Adrenal gland (tissue), 12 donors: ENCODE results near the gene SLC6A12. TPM values are rescaled to one million over a fixed set of nuclear protein-coding genes. Genes with fewer than 3 reads are reported as not detected.

Source experiments
- DNase-seq, 7 donors: peaks; one replicate each; pipeline ENCODE4 v3.0.0-alpha.2; 2019 to 2020
- H3K27ac ChIP-seq, 5 donors: fragments of 200-600 bp; sonication (generic) in 4 of 5; 1 replicate in 3 of 5; 2 replicates in 2 of 5; pipeline versions ENCODE4 v1.5.1 to v1.8.0; 2016 to 2020; ENCODE audit warnings: mild to moderate bottlenecking in 1 of 5
- H3K27me3 ChIP-seq: fragments of 200-600 bp; 2 replicates; pipeline ENCODE4 v1.8.0; 2021
- H3K36me3 ChIP-seq, 2 donors: fragments of 200-600 bp; replicated peaks in 1 of 2; 1 replicate in 1 of 2; 2 replicates in 1 of 2; pipeline versions ENCODE4 v1.5.1 to v1.8.0; 2018 to 2022
- H3K4me1 ChIP-seq, 2 donors: fragments of 200-600 bp; replicated peaks in 1 of 2; 1 replicate in 1 of 2; 2 replicates in 1 of 2; pipeline versions ENCODE4 v1.5.1 to v1.8.0; 2018 to 2021
- H3K4me3 ChIP-seq, 4 donors: fragments of 200-600 bp; sonication (generic) in 3 of 4; one replicate each; pipeline ENCODE4 v1.5.1; 2016 to 2018
- H3K9me3 ChIP-seq, 3 donors: fragments of 200-600 bp; sonication (generic) in 1 of 3; replicated peaks in 1 of 3; 1 replicate in 2 of 3; 2 replicates in 1 of 3; pipeline versions ENCODE4 v1.5.1 to v1.8.0; 2016 to 2021
- CTCF ChIP-seq, 6 experiments: fragments of 450-650 bp in 4 of 6; fragments of 200-600 bp in 2 of 6; sonication (generic) in 1 of 6; IDR thresholded peaks; 1 replicate in 5 of 6; 2 replicates in 1 of 6; pipeline versions ENCODE4 v1.5.1 to v1.8.0; 2016 to 2021; ENCODE audit warnings: antibody characterized with exemption in 6 of 6, mild to moderate bottlenecking in 2 of 6, moderate library complexity in 1 of 6
- POLR2A ChIP-seq, 2 donors: fragments of 450-650 bp; IDR thresholded peaks; one replicate each; pipeline ENCODE4 v1.6.1; 2017; ENCODE audit warnings: antibody characterized with exemption in 2 of 2, mild to moderate bottlenecking in 2 of 2, moderate library complexity in 1 of 2
- WGBS, 4 donors: extraction: QIAGEN DNeasy Blood & Tissue Kit in 2 of 4; methylation state at CpG; one replicate each; pipeline versions ENCODE4 v1.1.5 to v1.1.7; 2013 to 2017; 5-methylcytosine and 5-hydroxymethylcytosine counted together
- intact Hi-C, 2 donors: fragments of 100-400 bp; cut with DNase I; formaldehyde crosslinking; loops; one replicate each; pipeline versions ENCODE4 v1.14.1 to v1.15.0; 2022 to 2023
- polyA plus RNA-seq, 3 donors: library from polyadenylated mRNA; stranded (reverse); fragments of 200-250 nt in 2 of 3; fragments of 350-450 nt in 1 of 3; fragmentation: Illumina TruSeq in 1 of 3; extraction: RNeasy Lipid Tissue Mini Kit (QIAGEN cat#74804) in 1 of 3; gene quantifications; one replicate each; pipeline ENCODE4 v1.2.3, GENCODE V29; 2013 to 2014
- total RNA-seq, 9 donors: library from RNA; depleted of rRNA in 4 of 9; stranded (reverse); fragments of >200 nt in 4 of 9; fragments of 120-200 nt in 1 of 9; fragmentation: NEBNext Ultra II Directional in 1 of 9; extraction: Animal tissue kit (Norgen Biotek cat#: 25700) in 1 of 9; gene quantifications; one replicate each; pipeline versions ENCODE4 v1.1.0 to v1.2.4, GENCODE V29; 2013 to 2023
- donor health status: healthy with polysubstance abuse.
- donor health status: Bipolar disorder and iron deficiency.
- donor health status: DM: yes; HTN: yes; CAD: no.
- donor health status: DM: no; HTN: no; CAD: no.
- donor health status: DM: no; HTN: no; CAD: no.
- donor health status: DM: yes; HTN: yes; CAD: no.

Gene SLC6A12
- total and polyA plus RNA-seq, 12 donors: 0.33 to 4.3 (median 1.4) TPM

GRCh38 chr12:201361-201760 is 12.6 kb downstream of the SLC6A12 start:
- WGBS, 4 donors: 73 to 88% (median 82%) methylated on average over 8 of the region's 8 CpGs
- TF ChIP-seq CTCF (IDR thresholded peaks at IDR 0.05) (no peak), POLR2A (IDR thresholded peaks at IDR 0.05) (no peak)

GRCh38 chr12:198705-199104 is 15.3 kb downstream of the SLC6A12 start:
- no peaks in the 10 kb centered on the region for H3K36me3 ChIP-seq
- WGBS, 4 donors: 38 to 56% (median 55%) methylated on average over 6 to 9 of the region's 9 CpGs
- no peaks in the 10 kb centered on the region for H3K4me1 ChIP-seq
- no peak overlapping the region for H3K27ac ChIP-seq
- no peaks in the 10 kb centered on the region for H3K9me3 ChIP-seq
- no peaks in the 10 kb centered on the region for H3K27me3 ChIP-seq
- DNase-seq: no peak
- H3K4me3 ChIP-seq: no peak overlapping the region
- intact Hi-C loops: no loop called here
- TF ChIP-seq CTCF (IDR thresholded peaks at IDR 0.05) (no peak), POLR2A (IDR thresholded peaks at IDR 0.05) (no peak)

More at GRCh38 chr12:201361-201760, 12.6 kb downstream of the SLC6A12 start:
- no peaks in the 10 kb centered on the region for H3K9me3 ChIP-seq
- peaks cover 0 to 5% of the 10 kb centered on the region in 2 donors for H3K4me1 ChIP-seq
- no peaks in the 10 kb centered on the region for H3K36me3 ChIP-seq
- peaks cover 7% of the 10 kb centered on the region for H3K27me3 ChIP-seq
- no peak overlapping the region for H3K27ac ChIP-seq
- intact Hi-C loops: no loop called here
- H3K4me3 ChIP-seq: no peak overlapping the region
- DNase-seq: no peak

- no peak for DNase-seq
- no peaks in the 10 kb centered on the region for H3K36me3 ChIP-seq
- WGBS, 4 donors: 93 to 97% (median 94%) methylated on average over 8 to 11 of the region's 11 CpGs
- intact Hi-C loops: no loop called here
- H3K27me3 ChIP-seq: no peaks in the 10 kb centered on the region
- no peak for TF ChIP-seq CTCF (IDR thresholded peaks at IDR 0.05)
- TF ChIP-seq POLR2A (IDR thresholded peaks at IDR 0.05): no peak
- no peaks in the 10 kb centered on the region for H3K9me3 ChIP-seq
- no peak overlapping the region for H3K4me3 ChIP-seq
- H3K4me1 ChIP-seq: no peaks in the 10 kb centered on the region
- no peak overlapping the region for H3K27ac ChIP-seq
These were observed 15.9 kb downstream of the SLC6A12 start for GRCh38 chr12:197911-198695.

GRCh38 chr12:197347-197746 is 16.6 kb downstream of the SLC6A12 start:
- H3K36me3 ChIP-seq: no peaks in the 10 kb centered on the region
- WGBS, 4 donors: 77 to 82% (median 79%) methylated on average over 3 of the region's 3 CpGs
- no peak for DNase-seq
- H3K4me1 ChIP-seq: no peaks in the 10 kb centered on the region
- intact Hi-C loops: no loop called here
- no peaks in the 10 kb centered on the region for H3K27me3 ChIP-seq
- H3K27ac ChIP-seq: no peak overlapping the region
- TF ChIP-seq CTCF (IDR thresholded peaks at IDR 0.05) (no peak), POLR2A (IDR thresholded peaks at IDR 0.05) (no peak)
- H3K4me3 ChIP-seq: no peak overlapping the region
- H3K9me3 ChIP-seq: no peaks in the 10 kb centered on the region
